Occipital lobe (tissue), 2 donors: Measurements from ENCODE around the gene RSF1. TPM values are rescaled to one million over a fixed set of nuclear protein-coding genes. Genes with fewer than 3 reads are reported as not detected.

ENCODE experiments used
- DNase-seq: peaks from one replicate; lab custom pipeline; 2025; lab: John Stamatoyannopoulos, UW
- total RNA-seq: library from RNA; depleted of rRNA; stranded (reverse); fragments of >200 nt; gene quantifications from one replicate; pipeline ENCODE4 v1.2.3, GENCODE V29; 2014

Gene RSF1
- total RNA-seq, 1 donor from 2014 or later, result 101 TPM

DNA sequence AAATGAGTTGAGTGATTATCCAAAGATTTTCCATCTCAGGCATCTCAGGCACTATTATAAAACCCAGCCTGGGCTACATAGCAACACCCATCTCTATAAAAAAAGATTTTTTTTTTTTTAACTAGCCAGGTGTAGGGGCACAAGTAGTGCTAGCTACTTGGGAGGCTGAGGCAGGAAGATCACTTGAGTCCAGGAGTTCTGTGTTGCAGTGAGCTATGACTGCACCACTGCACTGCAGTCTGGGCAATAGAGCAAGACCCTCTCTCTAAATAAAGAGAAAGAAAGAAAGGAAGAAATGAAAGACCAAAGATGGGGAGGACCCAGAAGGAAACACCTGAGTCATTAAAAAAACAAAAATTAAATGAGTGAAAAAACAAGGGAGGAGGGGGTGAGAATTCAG is 14.1 kb downstream of the RSF1 start:
- DNase-seq, result no peak

DNA sequence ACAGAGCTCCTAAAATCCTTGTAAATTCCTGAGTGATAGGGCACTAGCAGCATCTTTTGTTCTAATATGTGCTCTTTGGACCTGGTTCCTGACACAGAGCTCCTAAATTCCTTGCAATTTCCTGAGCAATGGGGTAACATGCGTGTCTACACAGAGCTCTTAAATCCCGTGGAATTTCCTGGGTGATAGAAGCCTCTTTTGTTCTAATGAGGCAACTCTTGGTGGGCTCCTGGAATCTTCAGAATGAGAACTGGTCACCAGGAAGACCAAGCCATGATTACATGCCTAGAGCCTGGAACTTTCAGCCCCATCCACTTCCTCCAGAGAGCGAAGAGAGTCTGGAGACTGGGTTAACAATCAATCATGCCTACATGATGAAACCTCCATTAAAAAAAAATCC is 19.0 kb downstream of the RSF1 start:
- no peak for DNase-seq

DNA sequence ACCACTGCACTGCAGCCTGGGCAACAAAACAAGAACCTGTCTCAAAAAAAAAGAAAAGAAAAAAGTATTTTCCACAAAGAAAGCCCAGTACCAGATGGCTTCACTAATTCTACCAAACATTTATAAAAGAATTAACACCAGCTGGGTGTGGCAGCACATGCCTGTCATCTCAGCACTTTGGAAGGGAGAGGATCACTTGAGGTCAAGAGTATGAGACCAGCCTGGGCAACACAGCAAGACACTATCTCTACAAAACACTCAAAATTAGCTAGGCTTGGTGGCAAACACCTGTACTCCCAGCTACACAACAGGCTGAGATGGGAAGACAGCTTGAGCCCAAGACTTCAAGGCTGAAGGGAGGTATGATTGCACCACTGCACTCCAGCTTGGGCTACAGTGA is 20.1 kb downstream of the RSF1 start:
- no peak for DNase-seq

DNA sequence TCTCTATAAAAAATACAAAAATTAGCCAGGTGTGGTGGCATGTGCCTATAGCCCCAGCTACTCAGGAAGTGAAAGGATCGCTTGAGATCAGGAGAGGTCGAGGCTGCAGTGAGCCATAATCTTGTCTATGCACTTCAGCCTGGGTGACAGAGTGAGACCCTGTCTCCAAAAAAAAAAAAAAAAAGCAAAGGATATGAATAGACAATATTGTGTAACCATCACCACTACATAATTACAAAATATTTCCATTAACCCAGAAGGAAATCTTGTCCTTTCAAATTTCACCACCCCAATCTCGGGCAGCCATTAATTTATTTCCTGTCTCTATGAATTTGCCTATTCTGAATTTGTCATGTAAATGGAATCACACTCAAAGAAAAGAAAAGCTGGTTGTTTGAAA is 21.2 kb downstream of the RSF1 start:
- DNase-seq, result no peak

DNA sequence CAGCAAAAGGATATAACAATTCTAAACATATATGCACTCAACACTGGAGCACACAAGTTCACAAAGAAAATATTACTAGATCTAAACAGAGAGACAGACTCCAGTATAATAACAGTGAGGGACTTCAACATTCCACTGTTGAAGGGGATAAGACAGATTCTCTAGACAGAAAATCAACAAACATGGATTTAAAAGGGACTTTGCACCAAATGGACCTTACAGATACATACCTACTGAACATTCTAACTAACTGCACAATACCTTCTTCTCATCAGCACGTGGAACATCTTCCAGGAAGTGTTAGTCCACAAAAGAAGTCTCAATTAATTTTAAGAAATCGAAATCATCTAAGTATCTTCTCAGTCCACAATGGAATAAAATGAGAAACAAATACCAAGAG is 26.6 kb downstream of the RSF1 start:
- DNase-seq, result no peak

DNA sequence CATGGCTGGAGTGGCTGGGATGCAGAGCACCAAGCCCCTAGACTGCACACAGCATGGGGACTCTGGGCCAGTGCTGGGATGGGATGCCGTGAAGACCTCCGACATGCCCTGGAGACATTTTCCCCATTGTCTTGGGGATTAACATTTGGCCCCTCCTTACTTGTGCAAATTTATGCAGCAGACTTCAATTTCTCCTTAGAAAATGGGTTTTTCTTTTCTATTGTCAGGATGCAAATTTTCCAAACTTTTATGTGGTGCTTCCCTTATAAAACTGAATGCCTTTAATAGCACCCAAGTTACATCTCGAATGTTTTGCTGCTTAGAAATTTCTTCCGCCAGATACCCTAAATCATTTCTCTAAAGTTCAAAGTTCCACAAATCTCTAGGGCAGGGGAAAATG is 29.2 kb downstream of the RSF1 start:
- DNase-seq, result no peak

DNA sequence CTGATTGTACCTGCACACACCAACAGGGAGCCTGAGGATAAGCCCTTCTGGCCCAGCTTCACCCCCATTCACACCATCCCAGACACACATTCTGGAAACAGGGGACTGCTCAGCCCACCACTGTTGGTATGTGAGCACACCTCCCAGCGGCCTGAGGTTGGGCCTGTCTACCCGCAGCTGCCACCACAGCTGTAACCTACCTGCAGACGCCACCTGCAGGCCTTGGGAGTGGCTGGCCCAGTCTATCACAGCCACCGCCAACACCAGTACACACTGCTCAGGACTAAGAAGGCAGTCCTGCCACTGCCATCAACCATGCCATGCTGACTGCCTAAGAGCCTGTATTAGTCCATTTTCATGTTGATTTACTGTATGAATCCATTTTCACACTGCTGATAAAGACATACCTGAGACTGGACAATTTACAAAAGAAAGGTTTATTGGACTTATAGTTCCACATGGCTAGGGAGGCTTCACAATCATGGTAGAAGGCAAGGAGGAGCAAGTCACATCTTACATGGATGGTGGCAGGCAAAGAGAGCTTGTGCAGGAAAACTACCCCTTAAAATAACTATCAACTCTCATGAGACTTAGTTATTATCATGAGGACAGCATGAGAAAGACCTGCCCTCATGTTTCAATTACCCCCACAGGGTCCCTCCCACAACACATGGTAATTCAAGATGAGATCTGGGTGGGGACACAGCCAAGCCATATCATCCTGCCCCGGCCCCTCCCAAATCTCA is 30.6 kb downstream of the RSF1 start:
- DNase-seq, result no peak

DNA sequence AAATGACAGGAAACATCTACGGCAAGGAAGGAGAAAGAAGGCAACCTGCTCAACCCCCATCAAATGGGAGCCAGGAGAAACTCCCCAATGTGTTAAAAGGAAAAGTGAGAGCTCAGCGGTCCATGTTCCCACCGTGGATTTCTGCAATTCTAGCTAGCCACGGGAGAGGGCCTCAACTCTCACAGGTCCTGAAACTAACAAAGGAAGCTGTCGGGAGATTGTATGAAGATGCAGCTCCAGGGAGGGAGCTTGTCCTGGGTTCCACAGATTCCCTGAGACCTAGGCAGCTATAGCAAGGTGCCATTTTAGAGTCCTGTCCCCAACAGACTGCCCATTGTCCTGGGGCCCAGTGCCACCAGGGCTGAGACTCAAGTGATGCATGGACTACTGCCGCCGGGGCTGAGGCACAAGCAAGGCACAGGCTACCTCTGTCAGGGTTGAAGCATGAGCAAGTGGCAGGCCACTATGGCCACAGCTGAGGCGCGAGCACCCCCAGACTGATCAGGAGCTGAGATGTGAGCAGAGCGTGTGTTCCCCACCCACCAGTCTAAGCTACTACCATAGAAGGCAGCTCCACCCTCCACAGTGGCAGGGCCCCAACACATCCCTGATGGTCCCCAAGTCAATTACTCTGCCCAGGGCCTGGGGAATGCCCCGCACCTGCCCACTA is 31.3 kb downstream of the RSF1 start:
- no peak for DNase-seq

DNA sequence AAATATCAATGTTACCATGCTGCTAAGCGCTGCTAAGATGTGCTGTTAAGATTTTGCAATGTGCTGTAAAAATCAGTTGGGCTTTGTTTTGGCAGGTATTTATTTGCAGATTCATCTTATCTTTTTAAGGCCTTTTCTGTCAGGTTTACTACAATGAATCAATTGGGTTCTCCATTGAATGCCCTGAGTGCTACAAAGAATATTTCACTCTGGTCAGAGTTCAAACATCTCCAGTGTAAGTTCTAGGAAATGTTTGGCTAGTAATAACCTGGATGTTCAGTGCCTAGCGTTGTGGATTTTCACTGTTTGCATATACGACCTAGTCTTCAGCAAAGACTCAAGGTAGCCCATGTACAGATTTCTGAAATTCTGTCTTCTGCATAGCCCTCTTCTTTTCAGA is 36.0 kb downstream of the RSF1 start:
- no peak for DNase-seq

DNA sequence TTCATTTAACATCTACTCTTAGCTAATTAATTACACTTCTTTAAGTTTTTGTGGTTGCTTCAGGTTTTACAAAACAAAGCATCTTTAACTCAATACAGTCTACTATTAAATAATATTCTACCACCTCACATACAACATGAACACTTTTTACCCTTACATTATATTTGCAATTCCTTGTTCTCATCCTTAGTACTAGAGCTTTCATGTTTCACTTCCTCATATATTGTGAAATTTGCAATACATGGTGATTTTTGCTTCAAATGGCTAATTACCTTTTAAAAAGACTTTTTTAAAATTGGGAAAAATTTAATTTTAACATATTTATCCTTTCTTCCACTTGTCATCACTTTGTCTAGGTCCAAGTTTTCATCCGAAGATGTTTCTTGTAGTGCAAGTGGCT is 37.5 kb downstream of the RSF1 start:
- DNase-seq, result no peak

DNA sequence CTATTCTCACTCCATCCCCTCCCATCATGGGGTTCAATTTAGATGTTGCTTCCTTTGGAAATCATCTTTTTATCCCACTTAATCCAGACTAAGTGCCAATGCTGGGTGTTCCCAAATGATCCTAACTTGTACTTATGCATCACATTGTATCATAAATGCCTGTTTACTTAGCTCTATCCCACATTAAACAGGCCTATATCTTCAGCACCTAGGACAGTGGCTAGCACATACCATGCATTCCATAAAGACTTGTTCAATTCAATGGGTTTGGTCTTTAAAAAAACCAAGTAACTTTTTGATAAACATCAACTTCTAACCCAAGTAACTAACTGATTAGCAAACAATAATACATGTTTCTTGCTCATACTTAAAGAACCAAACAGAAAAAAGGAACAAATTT is 40.6 kb downstream of the RSF1 start:
- no peak for DNase-seq

DNA sequence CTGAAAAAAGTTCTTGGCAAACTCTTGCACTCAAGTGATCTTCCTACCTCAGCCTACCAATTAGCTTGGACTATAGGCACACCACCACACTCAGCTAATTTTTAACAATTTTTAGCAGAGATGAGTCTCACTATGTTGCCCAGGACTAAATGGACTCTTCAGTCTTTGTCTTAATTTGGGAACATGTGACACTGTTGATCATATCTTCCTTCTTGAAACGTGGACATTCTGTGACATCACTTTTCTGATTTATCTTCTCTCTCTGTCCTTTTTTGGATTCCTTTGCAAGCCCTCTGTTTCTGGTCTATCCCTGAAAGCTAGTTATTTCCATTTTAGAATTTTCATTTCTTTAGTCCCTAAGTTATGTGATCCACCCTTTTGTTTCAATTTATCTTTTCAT is 42.0 kb downstream of the RSF1 start:
- DNase-seq, result no peak

DNA sequence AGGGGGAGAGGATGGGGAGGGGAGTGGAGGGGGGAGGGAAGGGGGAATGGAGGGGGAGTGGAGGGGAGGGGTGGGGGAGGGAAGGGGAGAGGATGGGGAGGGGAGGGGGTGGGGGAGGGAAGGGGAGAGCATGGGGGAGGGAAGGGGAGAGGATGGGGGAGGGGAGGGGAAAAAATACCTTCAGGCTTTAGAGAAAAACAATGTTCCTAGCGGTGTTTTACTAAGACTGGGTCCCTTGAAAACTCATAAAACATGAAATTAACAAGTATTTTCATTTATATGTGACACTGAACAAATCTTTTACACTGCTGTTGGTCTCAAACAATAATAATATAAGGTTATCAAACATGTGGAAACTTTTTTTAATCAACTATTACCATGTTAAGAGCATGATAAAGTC is 42.4 kb downstream of the RSF1 start:
- DNase-seq, result no peak

DNA sequence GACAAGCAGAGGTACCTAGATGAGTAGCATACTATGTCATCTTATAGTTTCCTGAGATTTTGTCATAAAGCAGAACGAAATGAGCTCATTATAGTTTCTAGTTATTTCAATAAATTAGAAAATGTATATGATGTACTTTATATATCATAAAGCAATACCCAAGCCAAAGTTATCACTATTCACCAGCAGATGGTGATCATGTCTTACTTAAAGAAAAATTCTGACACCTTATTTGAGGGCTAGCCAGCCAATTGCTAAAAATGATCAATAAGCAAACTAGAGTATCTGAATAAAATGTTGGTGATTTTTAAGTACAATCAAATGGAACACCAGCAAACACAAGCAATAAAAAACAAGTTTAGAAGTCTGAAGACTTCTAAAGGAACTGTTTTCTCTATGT is 44.1 kb downstream of the RSF1 start:
- no peak for DNase-seq

DNA sequence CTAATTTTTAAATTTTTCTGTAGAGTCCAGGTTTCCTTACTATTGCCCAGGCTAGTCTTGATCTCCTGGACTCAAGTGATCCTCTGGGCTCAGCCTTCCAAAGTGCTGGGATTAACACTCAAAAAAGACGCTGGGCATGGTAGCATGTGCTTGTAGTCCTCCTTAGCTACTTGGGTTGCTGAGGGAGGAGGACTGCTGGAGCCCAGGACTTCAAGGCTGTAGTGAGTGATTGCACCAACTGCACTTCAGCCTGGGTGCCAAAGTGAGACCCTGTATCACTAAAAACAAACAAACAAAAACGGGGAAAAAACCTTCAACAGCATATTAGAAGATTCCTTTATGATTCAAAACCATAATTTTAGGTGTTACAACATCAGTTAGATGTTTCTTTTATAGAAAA is 44.6 kb downstream of the RSF1 start:
- no peak for DNase-seq

DNA sequence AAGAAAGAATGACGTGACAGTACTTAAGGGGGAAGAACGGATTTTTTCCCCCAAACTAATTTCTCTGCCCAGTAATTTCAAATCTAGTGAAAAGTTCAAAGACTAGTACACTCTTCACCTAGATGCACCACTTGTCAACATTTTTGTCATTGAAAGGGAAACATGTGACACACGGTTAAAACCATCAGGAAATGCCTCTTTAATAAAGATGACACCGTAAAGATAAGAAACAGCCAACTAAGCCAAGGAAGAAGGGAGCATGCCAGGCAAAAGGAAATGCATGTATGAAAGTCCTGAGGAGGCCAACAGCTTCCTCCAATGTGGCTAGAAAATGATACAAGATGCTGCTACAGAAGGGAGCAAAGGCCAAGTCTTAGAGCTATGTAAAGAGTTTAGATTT is 49.4 kb downstream of the RSF1 start:
- no peak for DNase-seq

DNA sequence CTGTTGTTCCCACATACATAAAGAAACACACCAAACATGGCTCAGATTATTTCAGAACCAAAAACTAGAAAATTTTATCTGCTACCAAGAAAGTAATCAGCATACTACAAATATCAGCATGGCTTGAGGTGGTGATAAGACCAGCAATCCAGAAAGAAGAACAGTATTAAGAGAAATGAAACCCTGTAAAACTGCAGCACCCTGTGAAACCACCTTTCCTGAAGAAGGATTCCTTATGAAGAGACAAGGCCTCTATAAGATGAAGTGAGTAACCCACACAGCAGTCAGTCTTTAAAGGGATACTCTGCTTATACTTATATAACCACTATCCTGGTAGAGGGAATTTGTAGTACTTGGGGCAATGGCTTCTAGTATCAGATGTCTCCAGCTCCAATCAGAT is 49.9 kb downstream of the RSF1 start:
- no peak for DNase-seq

DNA sequence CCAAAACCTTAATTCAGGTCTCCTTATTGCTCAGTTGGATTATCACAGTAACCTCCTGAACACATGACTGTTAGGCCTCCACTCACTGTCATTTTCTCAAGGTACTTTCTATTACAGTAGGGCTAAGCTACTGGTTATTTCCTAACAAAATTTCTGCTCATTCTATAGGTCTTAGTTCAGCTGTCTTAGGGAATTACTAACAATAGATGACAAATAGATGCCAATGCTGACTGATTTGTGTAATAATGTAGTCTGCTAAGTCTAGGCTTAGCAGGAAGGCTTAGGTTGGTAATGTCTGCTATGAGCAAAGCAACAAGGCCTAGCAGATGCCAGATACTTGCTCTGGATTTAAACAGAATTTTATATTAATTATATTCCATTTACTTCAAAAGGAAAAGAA is 58.1 kb downstream of the RSF1 start:
- no peak for DNase-seq

DNA sequence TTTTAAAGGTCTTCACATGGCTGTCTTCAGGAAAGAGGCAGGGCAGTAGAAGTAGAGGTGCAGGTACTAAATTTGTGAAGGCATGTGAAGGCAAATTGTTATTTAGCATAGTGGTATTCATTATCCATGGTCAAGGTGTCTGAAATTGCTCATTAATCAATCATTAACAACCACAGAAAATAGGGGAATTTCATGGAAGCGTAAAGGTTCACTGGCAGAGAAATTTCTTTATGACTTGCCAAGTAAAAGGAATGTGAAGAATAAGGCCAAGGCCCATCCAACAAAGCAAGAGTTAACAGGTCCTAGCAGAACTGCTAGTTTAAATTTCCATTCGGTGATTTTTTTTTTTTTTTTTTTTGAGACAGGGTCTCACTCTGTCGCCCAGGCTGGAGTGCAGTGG is 59.0 kb downstream of the RSF1 start:
- DNase-seq, result no peak

DNA sequence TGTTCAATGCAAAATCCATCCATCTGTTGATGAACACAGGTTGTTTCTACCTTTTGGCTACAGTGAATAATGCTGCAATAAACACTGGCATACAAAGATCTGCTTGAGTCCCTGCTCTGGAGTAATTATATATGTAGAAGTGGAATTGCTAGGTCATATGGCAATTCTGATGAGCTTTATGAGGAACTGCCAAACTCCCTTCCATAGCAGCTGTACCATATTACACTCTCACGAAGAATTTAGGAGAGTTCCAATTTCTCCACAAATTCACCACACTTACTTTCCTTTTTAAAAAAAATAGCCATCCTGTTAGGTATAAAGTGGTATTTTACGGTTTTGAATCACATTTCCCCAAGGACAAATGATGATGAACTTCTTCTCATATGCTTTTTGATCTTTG is 62.2 kb downstream of the RSF1 start:
- no peak for DNase-seq

DNA sequence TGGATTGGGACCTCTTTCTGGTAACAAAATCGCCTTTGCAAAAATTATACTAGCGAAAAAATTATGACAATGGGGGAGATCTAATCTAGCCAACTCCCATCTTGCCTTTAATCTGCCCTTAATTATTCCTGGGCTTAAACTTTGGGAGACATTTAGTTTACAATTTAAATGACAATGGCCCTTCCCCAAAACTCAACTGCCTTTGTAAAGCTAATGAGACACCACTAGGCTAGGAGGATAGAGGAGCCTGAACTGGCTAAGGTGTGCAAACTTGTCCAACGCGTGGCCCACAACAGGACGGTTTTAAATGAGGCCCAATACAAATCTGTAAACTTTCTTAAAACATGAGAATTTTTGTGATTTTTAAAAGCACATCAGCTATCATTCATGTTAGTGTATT is 67.3 kb downstream of the RSF1 start:
- no peak for DNase-seq

DNA sequence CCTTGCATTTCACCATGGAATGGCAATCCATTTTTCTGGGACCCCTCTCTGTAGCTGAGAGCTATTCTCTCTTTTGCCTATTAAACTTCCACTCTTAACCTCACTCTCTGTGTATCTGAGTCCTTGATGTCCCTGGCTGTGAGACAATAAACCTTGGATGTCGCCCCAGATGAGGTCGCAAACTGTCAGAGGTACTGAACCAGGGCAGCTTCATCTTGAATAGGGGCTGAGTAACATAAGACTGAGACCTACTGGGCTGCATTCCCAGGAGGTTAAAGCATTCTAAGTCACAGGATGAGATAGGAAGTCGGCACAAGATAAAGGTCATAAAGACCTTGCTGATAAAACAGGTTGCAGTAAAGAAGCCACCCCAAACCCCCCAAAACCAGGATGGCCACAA is 68.0 kb downstream of the RSF1 start:
- DNase-seq, result no peak

DNA sequence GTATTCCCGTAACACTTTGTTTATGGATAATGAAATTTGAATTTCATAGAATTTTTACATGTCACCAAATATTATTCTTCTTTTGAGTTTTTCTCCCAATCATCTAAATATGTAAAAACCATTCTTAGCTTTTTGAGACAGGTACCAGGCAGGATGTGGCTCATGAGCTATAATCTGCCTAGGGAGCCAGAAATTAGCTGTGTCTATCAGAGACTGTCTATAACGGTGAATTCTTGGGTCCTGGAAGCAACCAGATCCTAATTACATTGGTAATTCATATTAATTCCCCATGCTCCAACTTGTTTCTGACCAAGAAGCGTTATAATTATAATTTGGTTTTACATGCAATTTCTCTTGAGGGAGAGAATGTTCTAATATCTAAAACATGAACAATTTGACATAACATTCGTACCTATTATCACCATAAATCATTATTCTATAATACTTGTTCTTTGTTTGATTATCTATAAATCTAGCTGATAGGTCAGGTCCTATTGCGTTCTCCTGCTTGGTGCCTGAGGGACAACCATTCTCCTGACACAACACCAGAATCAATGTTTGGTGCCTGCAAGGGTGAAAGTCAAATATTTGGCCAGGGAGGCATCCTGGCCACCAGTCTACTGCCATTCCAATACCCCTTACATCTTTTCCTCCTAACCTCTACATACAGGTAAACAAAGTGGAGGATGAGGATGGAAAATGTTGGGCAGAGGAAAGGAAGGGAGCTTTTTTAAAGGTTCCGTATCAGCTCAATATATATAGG is 69.9 kb downstream of the RSF1 start:
- no peak for DNase-seq
